ENCODE results near the gene HSBP1L1.
"Not testable (repeated sequence)": the region's sequence is repeated elsewhere in the genome, so short reads cannot be mapped to it uniquely, and the experiment has no call there.

The HSBP1L1 gene

DNA sequence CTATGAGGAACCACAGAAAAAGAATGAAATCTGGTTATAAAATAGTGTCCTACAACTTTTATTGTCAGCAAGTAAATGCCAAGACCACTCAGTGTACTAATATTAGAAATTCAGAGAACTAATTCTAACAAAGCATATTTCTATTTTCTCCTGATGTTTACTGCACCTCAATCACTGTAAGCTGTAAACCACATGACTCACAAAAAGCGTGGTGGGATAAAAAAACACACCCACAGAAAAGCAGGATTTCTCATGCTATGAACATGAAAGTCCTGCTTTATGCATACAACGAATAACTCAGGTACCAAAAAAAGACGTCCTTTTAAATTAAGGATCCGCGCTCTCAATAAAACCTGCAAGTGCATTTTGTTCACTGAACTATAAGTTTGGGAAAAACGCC, 23.1 kb downstream of the HSBP1L1 start:
- DNase-seq = no peak

- peak; percentile 48 for DNase-seq
Measured at GRCh38 chr18:79988071-79988450, 23.6 kb downstream of the HSBP1L1 start.

GRCh38 chr18:79988451-79989194, 24.2 kb downstream of the HSBP1L1 start, which contains the start of gene TXNL4A:
Gene TXNL4A, minus strand, starts transcription at chr18:79988563. Its CDS starts 171 bp downstream, at chr18:79988392.
- DNase-seq = peak; percentile 85

GRCh38 chr18:79989195-79989497, 24.7 kb downstream of the HSBP1L1 start:
- no peak for DNase-seq

GRCh38 chr18:79991494-79991893, 27.1 kb downstream of the HSBP1L1 start:
- DNase-seq = no peak

GRCh38 chr18:79999701-80000100, 35.3 kb downstream of the HSBP1L1 start:
- not testable (repeated sequence) for DNase-seq

DNA sequence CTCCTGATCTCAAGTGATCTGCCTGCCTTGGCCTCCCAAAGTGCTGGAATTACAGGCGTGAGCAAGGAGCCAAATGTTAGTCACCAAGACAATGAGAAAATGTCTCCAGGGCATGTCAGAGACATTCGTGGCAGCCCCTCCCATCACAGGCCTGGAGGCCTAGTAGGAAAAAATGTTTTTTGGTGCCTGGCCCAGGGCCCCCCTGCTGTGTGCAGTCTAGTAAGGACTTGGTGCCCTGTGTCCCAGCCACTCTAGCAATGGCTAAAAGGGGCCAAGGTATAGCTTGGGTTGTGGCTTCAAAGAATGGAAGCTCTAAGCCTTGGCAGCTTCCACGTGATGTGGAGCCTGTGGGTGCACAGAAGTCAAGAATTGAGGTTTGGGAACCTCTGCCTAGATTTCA, 36.4 kb downstream of the HSBP1L1 start:
- DNase-seq = no peak

GRCh38 chr18:80002468-80002867, 38.0 kb downstream of the HSBP1L1 start:
- no peak for DNase-seq

GRCh38 chr18:80004600-80005342, 40.3 kb downstream of the HSBP1L1 start:
- DNase-seq = no peak

GRCh38 chr18:80006724-80007123, 42.3 kb downstream of the HSBP1L1 start:
- DNase-seq = no peak

- DNase-seq = no peak
Measured at GRCh38 chr18:80009661-80010550, 45.5 kb downstream of the HSBP1L1 start.

DNA sequence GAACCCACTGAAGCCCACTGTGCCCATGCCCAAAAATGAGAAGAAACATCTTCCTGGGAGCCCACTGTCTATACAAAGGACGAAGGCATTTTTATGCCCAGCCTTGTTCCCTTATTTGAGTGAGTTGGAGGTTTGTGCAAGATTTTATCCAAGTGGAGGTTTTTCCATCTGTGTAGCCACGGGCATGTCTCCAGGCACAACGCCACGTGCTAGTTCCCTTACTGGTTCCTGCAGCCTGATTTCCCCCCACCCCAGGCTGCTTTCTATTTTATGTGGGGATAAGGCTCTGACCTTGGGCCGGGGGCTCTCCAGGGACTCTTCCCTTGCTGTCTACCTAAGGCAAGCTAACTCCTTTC, 46.1 kb downstream of the HSBP1L1 start:
- no peak for DNase-seq

DNA sequence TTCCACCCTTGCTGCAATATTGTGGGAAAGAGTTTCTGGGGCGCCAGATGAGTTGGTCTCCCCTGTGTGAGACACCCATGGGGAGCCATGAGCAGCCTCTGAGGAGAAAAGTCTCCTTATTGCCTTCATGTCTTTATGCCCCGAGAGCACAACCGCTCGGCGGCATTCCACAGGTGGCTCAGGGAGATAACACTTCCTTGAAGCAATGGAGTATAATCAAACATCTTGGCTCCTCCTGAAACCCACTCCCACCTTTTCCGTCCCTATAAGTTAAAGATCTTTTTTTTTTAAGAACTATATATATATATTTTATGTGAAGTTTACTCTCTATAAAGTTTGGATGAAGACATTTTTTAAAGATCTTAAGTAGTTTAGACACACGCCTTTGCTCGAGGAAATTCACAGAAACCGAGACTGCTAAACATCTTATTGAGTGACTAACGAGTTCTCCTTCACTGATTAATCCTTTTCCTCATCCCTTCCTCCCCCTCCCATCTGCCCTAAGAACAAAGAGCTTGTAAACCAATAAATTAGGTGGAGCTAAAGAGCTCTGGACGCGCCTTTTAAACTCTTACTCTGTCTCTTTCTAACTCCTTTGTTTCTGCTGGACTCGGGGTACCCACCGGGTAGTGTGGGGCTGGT, 47.2 kb downstream of the HSBP1L1 start:
- not testable (repeated sequence) for DNase-seq

DNA sequence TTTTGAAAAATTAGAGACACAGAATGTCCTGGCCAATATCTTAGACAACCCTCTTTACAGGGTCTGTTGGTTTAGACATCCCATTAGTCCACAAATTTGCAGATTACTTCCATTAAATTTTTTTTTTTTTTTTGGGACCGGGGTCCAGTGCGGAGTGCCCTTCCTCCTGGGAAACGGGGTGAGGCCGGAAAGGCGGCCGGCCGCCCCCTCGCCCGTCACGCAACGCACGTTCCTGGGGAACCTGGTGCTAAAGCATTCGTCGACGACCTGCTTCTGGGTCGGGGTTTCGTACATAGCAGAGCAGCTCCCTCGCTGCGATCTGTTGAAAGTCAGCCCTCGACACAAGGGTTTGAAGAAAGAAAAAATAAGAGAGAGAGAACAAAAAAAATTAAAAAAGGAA, 48.3 kb downstream of the HSBP1L1 start:
- DNase-seq = no peak

Data from stimulated activated CD4-positive, alpha-beta T cell treated with anti-CD3 and anti-CD28 coated beads, Interleukin-1b, Interleukin-23, amount 100 ng/mL, for 48 hours (primary cell).